AG04449 (cell line): ENCODE results near the gene RSBN1L.

Experiments
- CTCF ChIA-PET: fragments of 350-600 bp; formaldehyde crosslinking; extraction: SDS; loops from one replicate; lab custom pipeline; 2021; ENCODE audit warnings: antibody characterized with exemption; lab: Yijun Ruan, JAX
- POLR2A ChIA-PET: fragments of 400-600, 350-600 bp; formaldehyde crosslinking; extraction: SDS; loops from one replicate; lab custom pipeline; 2020; ENCODE audit warnings: antibody characterized with exemption, inconsistent platforms; lab: Yijun Ruan, JAX
- DNase-seq: peaks from one replicate; pipeline ENCODE4 v3.0.0-alpha.2; 2010; ENCODE audit warnings: low read depth, low spot score
- H3K4me3 ChIP-seq: 2 replicates; pipeline ENCODE4 v1.5.1; 2011; ENCODE audit warnings: low read depth, mild to moderate bottlenecking, control low read depth, low read length
- CTCF ChIP-seq: IDR thresholded peaks from one replicate; pipeline ENCODE4 v1.5.1; 2011; ENCODE audit warnings: mild to moderate bottlenecking, moderate library complexity, low read length, control low read depth, inconsistent platforms; ENCODE audit not compliant: insufficient read depth; ENCODE audit errors: missing control alignments

The RSBN1L gene

GRCh38 chr7:77812290-77812685 lies 116.0 kb downstream of the RSBN1L start:
- DNase-seq: peak; percentile 81
- no peak for TF ChIP-seq CTCF
- no peak overlapping the region for H3K4me3 ChIP-seq
- CTCF ChIA-PET: interaction anchor here (0.8 to 1.0 kb wide), 2 partner anchors 13 to 161 kb away, joined by 4 to 6 read pairs; partner anchors contain the start of genes PHTF2 and TMEM60
- POLR2A ChIA-PET: interaction anchor here (0.7 kb wide), 1 partner anchor 22 kb away, joined by 7 read pairs; no protein-coding TSS in a partner anchor

GRCh38 chr7:77813180-77813579 lies 116.9 kb downstream of the RSBN1L start:
- DNase-seq: no peak
- POLR2A ChIA-PET: interaction anchor here (0.7 kb wide), 1 partner anchor 61 kb away, joined by 3 read pairs; no protein-coding TSS in a partner anchor
- no peak overlapping the region for H3K4me3 ChIP-seq
- CTCF ChIA-PET: interaction anchor here (0.8 to 1.6 kb wide), 3 partner anchors 11 to 162 kb away, joined by 3 to 8 read pairs (median 4); partner anchors contain the start of genes PHTF2 and TMEM60
- TF ChIP-seq CTCF: no peak

- CTCF ChIA-PET: interaction anchor here (0.9 kb wide), 1 partner anchor 167 kb away, joined by 3 read pairs; no protein-coding TSS in a partner anchor
- no peak for TF ChIP-seq CTCF
- no peak for DNase-seq
- POLR2A ChIA-PET: no interaction called here
- no peak overlapping the region for H3K4me3 ChIP-seq
Observed at GRCh38 chr7:77819021-77819420, 122.8 kb downstream of the RSBN1L start.

GRCh38 chr7:77820967-77821366 lies 124.7 kb downstream of the RSBN1L start:
- CTCF ChIA-PET: no interaction called here
- no peak for TF ChIP-seq CTCF
- no peak overlapping the region for H3K4me3 ChIP-seq
- POLR2A ChIA-PET: no interaction called here
- DNase-seq: no peak

- H3K4me3 ChIP-seq: no peak overlapping the region
- ChIA-PET CTCF (no interaction called here), POLR2A (no interaction called here)
- no peak for DNase-seq
- no peak for TF ChIP-seq CTCF
Observed at GRCh38 chr7:77822269-77822668, 126.0 kb downstream of the RSBN1L start.

GRCh38 chr7:77823787-77824186 lies 127.5 kb downstream of the RSBN1L start:
- no peak overlapping the region for H3K4me3 ChIP-seq
- no peak for TF ChIP-seq CTCF
- ChIA-PET CTCF (interaction anchor here (1.6 kb wide), 2 partner anchors 10 to 173 kb away, joined by 3 to 8 read pairs; no protein-coding TSS in a partner anchor), POLR2A (no interaction called here)
- no peak for DNase-seq
